EH (cell line): ENCODE measurements around the gene PCDHB16.
"Not testable (repeated sequence)": the region's sequence is repeated elsewhere in the genome, so short reads cannot be mapped to it uniquely, and the experiment has no call there.

Source experiments
- DNase-seq: peaks from one replicate; pipeline ENCODE4 v3.0.0-alpha.2; 2015; ENCODE audit warnings: low read depth

The PCDHB16 gene

GRCh38 chr5:141184117-141184855 lies 2.1 kb downstream of the PCDHB16 start:
- DNase-seq, result not testable (repeated sequence)

GRCh38 chr5:141186897-141187512 lies 4.8 kb downstream of the PCDHB16 start, which contains the start of gene PCDHB9:
Gene PCDHB9 (plus strand): TSS chr5:141187161. CDS start chr5:141187319, 158 bp downstream.
- peak; percentile 46 for DNase-seq

DNA sequence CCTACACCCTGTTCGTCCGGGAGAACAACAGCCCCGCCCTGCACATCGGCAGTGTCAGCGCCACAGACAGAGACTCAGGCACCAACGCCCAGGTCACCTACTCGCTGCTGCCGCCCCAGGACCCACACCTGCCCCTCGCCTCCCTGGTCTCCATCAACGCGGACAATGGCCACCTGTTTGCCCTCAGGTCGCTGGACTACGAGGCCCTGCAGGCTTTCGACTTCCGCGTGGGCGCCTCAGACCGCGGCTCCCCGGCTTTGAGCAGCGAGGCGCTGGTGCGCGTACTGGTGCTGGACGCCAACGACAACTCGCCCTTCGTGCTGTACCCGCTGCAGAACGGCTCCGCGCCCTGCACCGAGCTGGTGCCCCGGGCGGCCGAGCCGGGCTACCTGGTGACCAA lies 6.5 kb downstream of the PCDHB16 start:
- DNase-seq, result not testable (repeated sequence)

- DNase-seq, result not testable (repeated sequence)
Observed at GRCh38 chr5:141189131-141189530, 6.9 kb downstream of the PCDHB16 start.

DNA sequence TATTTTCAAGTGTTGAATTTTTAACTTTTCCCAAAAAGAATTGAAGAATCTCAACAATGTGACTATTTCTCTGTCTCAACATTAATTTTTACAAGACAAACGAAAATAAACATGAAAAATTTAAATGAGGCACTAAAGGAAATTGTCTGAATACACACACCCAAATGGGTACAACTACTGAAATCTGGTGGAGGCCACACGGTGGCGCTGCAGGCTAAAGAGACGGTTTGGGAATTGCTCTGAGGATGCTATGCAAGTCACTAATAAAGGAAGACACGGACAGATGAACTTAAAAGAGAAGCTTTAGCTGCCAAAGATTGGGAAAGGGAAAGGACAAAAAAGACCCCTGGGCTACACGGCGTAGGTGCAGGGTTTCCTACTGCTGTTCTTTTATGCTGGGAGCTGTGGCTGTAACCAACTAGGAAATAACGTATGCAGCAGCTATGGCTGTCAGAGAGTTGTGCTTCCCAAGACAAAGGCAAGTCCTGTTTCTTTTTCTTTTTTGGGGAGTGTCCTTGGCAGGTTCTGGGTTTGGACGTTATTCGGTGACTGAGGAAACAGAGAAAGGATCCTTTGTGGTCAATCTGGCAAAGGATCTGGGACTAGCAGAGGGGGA lies 10.0 kb downstream of the PCDHB16 start, which contains the start of gene PCDHB10:
TSS of gene PCDHB10 (plus strand) at position 244 of the 616 bp plus-strand sequence. CDS start at position 444, 200 bp downstream.
- peak; percentile 32 for DNase-seq

- DNase-seq, result not testable (repeated sequence)
Observed at GRCh38 chr5:141194332-141194731, 12.1 kb downstream of the PCDHB16 start.

DNA sequence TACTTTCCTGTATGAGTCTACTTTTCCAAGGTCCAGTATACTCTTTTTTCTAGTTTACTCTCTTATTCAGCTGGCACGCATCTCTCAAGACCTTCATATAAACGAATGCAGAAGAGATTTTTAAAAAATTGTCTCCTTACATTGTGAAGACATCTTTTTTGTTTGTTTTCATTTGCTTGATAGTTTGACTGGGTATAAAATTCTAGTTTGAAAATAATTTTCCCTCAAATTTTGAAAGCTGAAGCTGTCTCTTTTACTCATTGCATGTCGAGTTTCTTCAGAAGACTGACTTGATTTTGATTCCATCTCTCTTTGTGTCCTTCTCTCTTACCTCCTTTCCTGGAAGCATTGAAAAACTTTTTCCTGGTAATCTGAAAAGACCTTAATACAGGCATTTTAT lies 14.2 kb downstream of the PCDHB16 start:
- DNase-seq, result no peak

- DNase-seq, result no peak
Observed at GRCh38 chr5:141199359-141200235, 17.4 kb downstream of the PCDHB16 start, which contains the start of gene PCDHB11. Gene PCDHB11 (plus strand): TSS chr5:141199627. CDS start chr5:141199775, 148 bp downstream.

DNA sequence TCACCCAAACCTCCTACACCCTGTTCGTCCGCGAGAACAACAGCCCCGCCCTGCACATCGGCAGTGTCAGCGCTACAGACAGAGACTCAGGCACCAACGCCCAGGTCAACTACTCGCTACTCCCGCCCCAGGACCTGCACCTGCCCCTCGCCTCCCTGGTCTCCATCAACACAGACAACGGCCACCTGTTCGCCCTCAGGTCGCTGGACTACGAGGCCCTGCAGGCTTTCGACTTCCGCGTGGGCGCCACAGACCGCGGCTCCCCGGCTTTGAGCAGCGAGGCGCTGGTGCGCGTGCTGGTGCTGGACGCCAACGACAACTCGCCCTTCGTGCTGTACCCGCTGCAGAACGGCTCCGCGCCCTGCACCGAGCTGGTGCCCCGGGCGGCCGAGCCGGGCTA lies 18.9 kb downstream of the PCDHB16 start:
- DNase-seq, result not testable (repeated sequence)

- DNase-seq, result not testable (repeated sequence)
Observed at GRCh38 chr5:141201646-141202045, 19.5 kb downstream of the PCDHB16 start.

- peak; percentile 15 for DNase-seq
Observed at GRCh38 chr5:141208478-141208877, 26.3 kb downstream of the PCDHB16 start, which contains the start of gene PCDHB12. Gene PCDHB12 (plus strand): TSS chr5:141208719. CDS start chr5:141208908, 189 bp downstream.

DNA sequence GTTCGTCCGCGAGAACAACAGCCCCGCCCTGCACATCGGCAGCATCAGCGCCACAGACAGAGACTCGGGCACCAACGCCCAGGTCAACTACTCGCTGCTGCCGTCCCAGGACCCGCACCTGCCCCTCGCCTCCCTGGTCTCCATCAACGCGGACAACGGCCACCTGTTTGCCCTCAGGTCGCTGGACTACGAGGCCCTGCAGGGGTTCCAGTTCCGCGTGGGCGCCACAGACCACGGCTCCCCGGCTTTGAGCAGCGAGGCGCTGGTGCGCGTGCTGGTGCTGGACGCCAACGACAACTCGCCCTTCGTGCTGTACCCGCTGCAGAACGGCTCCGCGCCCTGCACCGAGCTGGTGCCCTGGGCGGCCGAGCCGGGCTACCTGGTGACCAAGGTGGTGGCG lies 28.1 kb downstream of the PCDHB16 start:
- DNase-seq, result not testable (repeated sequence)

- DNase-seq, result not testable (repeated sequence)
Observed at GRCh38 chr5:141210849-141211248, 28.7 kb downstream of the PCDHB16 start.

GRCh38 chr5:141213656-141214339 lies 31.6 kb downstream of the PCDHB16 start, which contains the start of gene PCDHB13:
Gene PCDHB13 (plus strand): TSS chr5:141213919. CDS start chr5:141214124, 205 bp downstream.
- DNase-seq, result peak; percentile 38

GRCh38 chr5:141214583-141214982 lies 32.4 kb downstream of the PCDHB16 start:
- not testable (repeated sequence) for DNase-seq

DNA sequence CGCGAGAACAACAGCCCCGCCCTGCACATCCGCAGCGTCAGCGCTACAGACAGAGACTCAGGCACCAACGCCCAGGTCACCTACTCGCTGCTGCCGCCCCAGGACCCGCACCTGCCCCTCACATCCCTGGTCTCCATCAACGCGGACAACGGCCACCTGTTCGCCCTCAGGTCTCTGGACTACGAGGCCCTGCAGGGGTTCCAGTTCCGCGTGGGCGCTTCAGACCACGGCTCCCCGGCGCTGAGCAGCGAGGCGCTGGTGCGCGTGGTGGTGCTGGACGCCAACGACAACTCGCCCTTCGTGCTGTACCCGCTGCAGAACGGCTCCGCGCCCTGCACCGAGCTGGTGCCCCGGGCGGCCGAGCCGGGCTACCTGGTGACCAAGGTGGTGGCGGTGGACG lies 33.3 kb downstream of the PCDHB16 start:
- DNase-seq, result not testable (repeated sequence)

DNA sequence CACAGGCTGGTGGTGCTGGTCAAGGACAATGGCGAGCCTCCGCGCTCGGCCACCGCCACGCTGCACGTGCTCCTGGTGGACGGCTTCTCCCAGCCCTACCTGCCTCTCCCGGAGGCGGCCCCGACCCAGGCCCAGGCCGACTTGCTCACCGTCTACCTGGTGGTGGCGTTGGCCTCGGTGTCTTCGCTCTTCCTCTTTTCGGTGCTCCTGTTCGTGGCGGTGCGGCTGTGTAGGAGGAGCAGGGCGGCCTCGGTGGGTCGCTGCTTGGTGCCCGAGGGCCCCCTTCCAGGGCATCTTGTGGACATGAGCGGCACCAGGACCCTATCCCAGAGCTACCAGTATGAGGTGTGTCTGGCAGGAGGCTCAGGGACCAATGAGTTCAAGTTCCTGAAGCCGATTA lies 33.8 kb downstream of the PCDHB16 start:
- DNase-seq, result not testable (repeated sequence)

DNA sequence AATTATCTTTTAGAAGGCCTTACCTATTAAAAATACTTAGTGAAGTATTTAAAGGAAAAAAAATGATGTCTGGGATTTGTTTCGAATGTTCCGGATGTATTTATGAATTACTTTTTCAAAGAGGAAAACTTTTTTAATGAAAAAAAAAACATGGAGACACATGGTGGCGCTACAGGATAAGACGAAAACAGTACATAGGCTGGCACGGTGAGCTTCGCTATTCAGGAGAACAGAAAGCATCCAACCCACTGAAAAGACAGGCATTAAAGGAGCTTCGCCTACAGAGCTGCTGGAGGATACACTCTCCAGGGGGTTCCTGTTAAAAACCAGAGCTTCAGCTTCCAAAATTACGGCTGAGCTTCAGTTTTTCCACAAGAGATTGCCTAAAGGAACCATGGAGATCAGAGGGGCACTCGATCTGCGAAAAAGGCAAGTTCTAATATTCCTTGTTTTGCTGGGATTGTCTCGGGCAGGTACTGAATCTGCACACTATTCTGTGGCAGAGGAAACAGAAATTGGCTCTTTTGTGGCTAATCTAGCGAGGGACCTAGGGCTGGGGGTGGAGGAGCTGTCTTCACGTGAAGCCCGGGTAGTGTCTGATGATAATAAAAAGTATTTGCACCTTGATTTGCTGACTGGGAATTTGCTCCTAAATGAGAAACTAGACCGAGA lies 41.1 kb downstream of the PCDHB16 start, which contains the start of gene PCDHB14:
TSS of gene PCDHB14 (plus strand) at position 232 of the 672 bp plus-strand sequence. CDS start at position 395, 163 bp downstream.
- peak; percentile 50 for DNase-seq

DNA sequence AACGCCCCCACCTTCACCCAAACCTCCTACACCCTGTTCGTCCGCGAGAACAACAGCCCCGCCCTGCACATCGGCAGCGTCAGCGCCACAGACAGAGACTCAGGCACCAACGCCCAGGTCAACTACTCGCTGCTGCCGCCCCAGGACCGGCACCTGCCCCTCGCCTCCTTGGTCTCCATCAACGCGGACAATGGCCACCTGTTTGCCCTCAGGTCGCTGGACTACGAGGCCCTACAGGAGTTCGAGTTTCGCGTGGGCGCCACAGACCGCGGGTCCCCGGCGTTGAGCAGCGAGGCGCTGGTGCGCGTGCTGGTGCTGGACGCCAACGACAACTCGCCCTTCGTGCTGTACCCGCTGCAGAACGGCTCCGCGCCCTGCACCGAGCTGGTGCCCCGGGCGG lies 42.7 kb downstream of the PCDHB16 start:
- DNase-seq, result not testable (repeated sequence)

DNA sequence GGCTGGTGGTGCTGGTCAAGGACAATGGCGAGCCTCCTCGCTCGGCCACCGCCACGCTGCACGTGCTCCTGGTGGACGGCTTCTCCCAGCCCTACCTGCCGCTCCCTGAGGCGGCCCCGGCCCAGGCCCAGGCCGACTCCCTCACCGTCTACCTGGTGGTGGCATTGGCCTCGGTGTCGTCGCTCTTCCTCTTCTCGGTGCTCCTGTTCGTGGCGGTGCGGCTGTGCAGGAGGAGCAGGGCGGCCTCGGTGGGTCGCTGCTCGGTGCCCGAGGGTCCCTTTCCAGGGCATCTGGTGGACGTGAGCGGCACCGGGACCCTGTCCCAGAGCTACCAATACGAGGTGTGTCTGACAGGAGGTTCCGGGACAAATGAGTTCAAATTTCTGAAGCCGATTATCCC lies 43.2 kb downstream of the PCDHB16 start:
- not testable (repeated sequence) for DNase-seq
